HG02623 (cell line): ENCODE measurements around the gene DENND2A.
"Not testable (repeated sequence)": the region's sequence is repeated elsewhere in the genome, so short reads cannot be mapped to it uniquely, and the experiment has no call there.

Experiments used
- ATAC-seq: cut with Tn5 transposase; IDR thresholded peaks from one replicate; pipeline ENCODE4 v1.9.1; 2021; ENCODE audit warnings: moderate library complexity; ENCODE audit not compliant: unreplicated experiment

DENND2A gene

GRCh38 chr7:140557069-140557468 is 83.5 kb downstream of the DENND2A start:
- no peak for ATAC-seq

GRCh38 chr7:140553236-140553635 is 87.4 kb downstream of the DENND2A start:
- ATAC-seq = not testable (repeated sequence)

- ATAC-seq = no peak
Measured at GRCh38 chr7:140552240-140552679, 88.4 kb downstream of the DENND2A start.

- ATAC-seq = no peak
Measured at GRCh38 chr7:140551355-140552239, 89.0 kb downstream of the DENND2A start.

GRCh38 chr7:140546947-140547346 is 93.7 kb downstream of the DENND2A start:
- no peak for ATAC-seq

- no peak for ATAC-seq
Measured at GRCh38 chr7:140544388-140544826, 96.2 kb downstream of the DENND2A start.

GRCh38 chr7:140542228-140542603 is 98.4 kb downstream of the DENND2A start:
- no peak for ATAC-seq

GRCh38 chr7:140541513-140542227 is 98.9 kb downstream of the DENND2A start:
- no peak for ATAC-seq

- ATAC-seq = no peak
Measured at GRCh38 chr7:140541176-140541512, 99.5 kb downstream of the DENND2A start.

- ATAC-seq = no peak
Measured at GRCh38 chr7:140540136-140540777, 100.4 kb downstream of the DENND2A start.

- no peak for ATAC-seq
Measured at GRCh38 chr7:140539461-140539860, 101.2 kb downstream of the DENND2A start.

- no peak for ATAC-seq
Measured at GRCh38 chr7:140537750-140538482, 102.7 kb downstream of the DENND2A start.

- no peak for ATAC-seq
Measured at GRCh38 chr7:140534743-140535142, 105.9 kb downstream of the DENND2A start.

- no peak for ATAC-seq
Measured at GRCh38 chr7:140533394-140533872, 107.2 kb downstream of the DENND2A start.

- not testable (repeated sequence) for ATAC-seq
Measured at GRCh38 chr7:140529428-140529827, 111.2 kb downstream of the DENND2A start.

- ATAC-seq = no peak
Measured at GRCh38 chr7:140526787-140527664, 113.6 kb downstream of the DENND2A start.

GRCh38 chr7:140526214-140526613 is 114.4 kb downstream of the DENND2A start:
- no peak for ATAC-seq

- no peak for ATAC-seq
Measured at GRCh38 chr7:140525743-140526142, 114.9 kb downstream of the DENND2A start.

- ATAC-seq = no peak
Measured at GRCh38 chr7:140521421-140521820, 119.2 kb downstream of the DENND2A start.

- no peak for ATAC-seq
Measured at GRCh38 chr7:140519007-140519399, 121.6 kb downstream of the DENND2A start.
